Measurements from ENCODE around the gene OSBPL5.

GRCh38 chr11:3143136-3143880, 21.8 kb downstream of the OSBPL5 start:
- TF ChIP-seq, protein P1, sequence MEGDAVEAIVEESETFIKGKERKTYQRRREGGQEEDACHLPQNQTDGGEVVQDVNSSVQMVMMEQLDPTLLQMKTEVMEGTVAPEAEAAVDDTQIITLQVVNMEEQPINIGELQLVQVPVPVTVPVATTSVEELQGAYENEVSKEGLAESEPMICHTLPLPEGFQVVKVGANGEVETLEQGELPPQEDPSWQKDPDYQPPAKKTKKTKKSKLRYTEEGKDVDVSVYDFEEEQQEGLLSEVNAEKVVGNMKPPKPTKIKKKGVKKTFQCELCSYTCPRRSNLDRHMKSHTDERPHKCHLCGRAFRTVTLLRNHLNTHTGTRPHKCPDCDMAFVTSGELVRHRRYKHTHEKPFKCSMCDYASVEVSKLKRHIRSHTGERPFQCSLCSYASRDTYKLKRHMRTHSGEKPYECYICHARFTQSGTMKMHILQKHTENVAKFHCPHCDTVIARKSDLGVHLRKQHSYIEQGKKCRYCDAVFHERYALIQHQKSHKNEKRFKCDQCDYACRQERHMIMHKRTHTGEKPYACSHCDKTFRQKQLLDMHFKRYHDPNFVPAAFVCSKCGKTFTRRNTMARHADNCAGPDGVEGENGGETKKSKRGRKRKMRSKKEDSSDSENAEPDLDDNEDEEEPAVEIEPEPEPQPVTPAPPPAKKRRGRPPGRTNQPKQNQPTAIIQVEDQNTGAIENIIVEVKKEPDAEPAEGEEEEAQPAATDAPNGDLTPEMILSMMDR (IDR thresholded peaks at IDR 0.05; ENCODE audit: low read depth, low read length, poor library complexity, severe bottlenecking): no peak
- TF ChIP-seq EZH2phosphoT487 (IDR thresholded peaks at IDR 0.05; ENCODE audit: borderline replicate concordance, low read length): no peak
